Embryonic facial prominence (tissue), 1 donor: ENCODE results near the gene KIRREL3.

ENCODE experiments used
- DNase-seq: peaks from one replicate; pipeline ENCODE4 v3.0.0-alpha.2; 2016; ENCODE audit errors: extremely low spot score

KIRREL3 gene

DNA sequence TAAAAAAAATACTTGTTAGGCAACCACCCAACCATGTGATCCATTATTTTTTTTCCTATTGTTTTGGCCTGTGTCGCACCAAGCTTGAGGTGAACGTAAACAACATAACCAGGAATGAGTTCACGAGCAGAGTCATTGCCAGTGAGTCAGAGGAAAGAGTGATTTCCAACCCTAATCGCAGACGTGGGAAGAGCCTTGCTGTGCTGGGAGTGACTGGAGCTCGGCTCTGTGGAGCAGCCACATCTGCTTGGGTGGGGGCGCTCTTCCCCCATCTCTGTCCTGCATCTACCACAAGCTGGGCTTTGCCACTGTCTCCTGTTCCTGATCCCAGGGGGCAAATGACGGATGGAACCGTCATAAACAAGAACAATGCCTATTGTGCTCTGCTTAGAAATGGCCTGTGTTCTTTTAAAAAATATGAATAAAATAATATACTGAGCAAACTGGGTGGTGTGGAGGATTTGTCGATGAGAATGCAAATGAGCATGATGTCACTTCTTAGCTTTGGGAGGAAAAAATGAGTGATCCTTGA, 210.0 kb downstream of the KIRREL3 start:
- no peak for DNase-seq

GRCh38 chr11:126782810-126783209, 217.8 kb downstream of the KIRREL3 start:
- DNase-seq = no peak

DNA sequence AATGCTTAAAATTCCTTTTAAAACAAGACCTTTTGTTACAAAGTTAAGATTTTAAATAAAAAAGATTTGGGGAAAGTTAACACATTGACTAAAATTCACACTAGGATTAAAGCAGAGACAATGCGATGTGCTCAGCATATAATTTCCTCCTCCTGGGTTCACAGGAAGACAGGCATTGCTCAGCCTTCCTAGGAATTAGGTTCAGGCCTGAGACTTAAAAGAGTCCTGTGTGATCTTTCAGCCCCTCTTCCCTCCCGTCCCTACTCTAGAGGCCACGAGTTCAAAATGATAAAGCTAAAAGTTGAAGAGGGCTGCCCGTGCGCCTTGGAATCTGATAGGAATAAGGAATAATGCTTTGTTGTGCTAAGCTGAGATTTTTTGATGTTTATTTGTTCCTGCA, 218.6 kb downstream of the KIRREL3 start:
- no peak for DNase-seq

GRCh38 chr11:126776119-126776518, 224.5 kb downstream of the KIRREL3 start:
- DNase-seq = no peak

GRCh38 chr11:126772267-126772666, 228.3 kb downstream of the KIRREL3 start:
- DNase-seq = no peak

GRCh38 chr11:126768702-126769101, 231.9 kb downstream of the KIRREL3 start:
- no peak for DNase-seq

- no peak for DNase-seq
Observed at GRCh38 chr11:126766440-126766839, 234.1 kb downstream of the KIRREL3 start.

DNA sequence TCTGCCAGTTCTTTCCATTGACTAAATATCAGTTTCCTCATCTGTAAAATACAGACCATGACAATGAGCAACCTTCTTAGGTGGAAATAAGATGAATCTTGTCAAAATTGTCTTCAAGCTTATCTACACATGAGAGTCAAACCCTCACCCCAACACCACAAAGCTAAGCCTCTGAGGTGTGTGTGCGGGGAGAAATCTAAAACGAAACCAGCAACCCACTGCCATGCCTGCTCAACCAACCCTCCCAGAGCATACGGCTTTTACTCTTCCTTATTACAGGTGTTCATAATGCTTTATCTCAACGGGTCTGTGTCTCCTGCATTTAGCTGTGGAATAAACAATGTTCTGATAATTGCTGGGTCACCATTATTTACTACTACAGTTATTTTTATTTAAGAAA, 235.4 kb downstream of the KIRREL3 start:
- DNase-seq = no peak

GRCh38 chr11:126764231-126764630, 236.3 kb downstream of the KIRREL3 start:
- no peak for DNase-seq

GRCh38 chr11:126756855-126757254, 243.7 kb downstream of the KIRREL3 start:
- DNase-seq = no peak

- no peak for DNase-seq
Observed at GRCh38 chr11:126756421-126756820, 244.1 kb downstream of the KIRREL3 start.

DNA sequence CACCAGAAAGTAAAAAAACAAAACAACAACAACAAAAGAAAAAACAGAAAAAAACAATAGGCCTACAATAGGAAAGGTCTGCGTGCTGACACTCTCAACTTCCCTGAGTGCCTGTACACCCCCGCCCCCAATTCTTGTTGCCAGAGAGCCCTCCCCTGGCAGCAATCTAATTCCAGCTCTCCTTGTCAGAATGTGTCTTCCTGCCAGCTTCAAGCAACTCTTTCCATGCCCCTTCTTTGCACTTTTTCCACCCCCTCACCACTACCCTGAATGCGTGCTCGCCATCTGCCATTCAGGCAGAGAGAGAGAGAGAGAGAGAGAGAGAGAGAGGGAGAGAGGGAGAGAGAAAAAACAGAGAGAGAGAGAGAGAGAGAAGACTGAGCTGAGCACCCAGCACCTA, 245.0 kb downstream of the KIRREL3 start:
- DNase-seq = no peak

- no peak for DNase-seq
Observed at GRCh38 chr11:126754591-126755426, 245.8 kb downstream of the KIRREL3 start.

DNA sequence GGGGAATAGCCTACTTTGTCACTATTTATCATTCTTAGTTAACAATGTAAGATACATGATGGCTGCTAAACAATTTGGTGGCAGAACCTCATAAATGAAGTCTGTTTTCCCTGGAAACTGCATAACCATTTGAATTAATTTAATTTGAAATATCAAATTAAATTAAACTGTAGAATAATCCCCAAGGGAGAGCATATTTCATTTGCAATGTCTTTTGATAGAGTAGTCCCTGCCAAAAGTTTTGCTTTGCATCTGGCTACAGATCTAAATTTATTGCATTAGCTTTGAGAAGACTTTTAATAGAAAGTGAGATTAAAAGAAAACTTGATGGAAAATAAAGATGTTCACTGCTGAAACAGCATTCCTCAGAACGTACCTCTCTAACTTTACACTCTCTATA, 246.6 kb downstream of the KIRREL3 start:
- no peak for DNase-seq

GRCh38 chr11:126751242-126751641, 249.3 kb downstream of the KIRREL3 start:
- DNase-seq = no peak

DNA sequence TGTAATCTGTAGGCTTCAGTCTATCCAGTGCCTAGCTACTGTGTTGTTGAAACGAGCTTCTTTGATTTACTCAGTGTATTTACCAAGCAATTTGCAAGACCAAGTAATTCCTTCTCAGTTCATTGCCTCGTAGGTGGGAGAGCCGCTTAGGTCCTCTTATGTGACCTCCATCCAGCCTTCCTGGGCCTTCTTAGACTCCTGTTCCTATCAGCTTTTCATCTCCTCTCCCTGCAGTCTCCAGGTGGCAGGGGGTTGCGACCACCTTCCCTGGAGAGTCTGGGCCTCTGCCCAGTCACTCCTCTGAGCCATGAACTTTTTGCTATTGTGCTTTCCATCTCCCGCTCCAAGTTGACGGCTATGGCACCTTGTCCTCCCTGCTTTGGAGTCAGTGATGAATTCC, 251.8 kb downstream of the KIRREL3 start:
- no peak for DNase-seq

- no peak for DNase-seq
Observed at GRCh38 chr11:126748100-126748791, 252.3 kb downstream of the KIRREL3 start.

DNA sequence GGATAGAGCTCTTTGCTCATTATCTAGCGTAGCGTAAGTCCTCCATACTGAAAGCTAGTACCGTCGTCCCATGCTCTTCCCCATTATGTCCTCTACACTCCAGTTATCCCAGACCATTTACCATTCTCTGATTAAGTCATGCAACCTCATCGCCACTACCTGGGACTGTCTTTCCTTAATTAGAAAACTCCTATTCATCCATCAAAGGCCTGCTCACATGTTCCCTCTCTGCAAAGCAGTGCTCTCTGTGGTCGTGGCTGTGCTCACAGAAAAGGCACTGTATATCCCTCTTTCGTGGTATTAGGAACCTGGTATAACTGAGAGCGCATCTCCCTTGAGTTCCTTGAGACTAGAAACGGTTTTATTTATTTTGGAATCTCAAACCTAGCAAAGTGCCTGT, 253.3 kb downstream of the KIRREL3 start:
- no peak for DNase-seq

GRCh38 chr11:126746443-126746842, 254.1 kb downstream of the KIRREL3 start:
- DNase-seq = no peak

- no peak for DNase-seq
Observed at GRCh38 chr11:126744699-126745098, 255.9 kb downstream of the KIRREL3 start.

GRCh38 chr11:126743628-126744027, 256.9 kb downstream of the KIRREL3 start:
- DNase-seq = no peak

GRCh38 chr11:126742582-126742981, 258.0 kb downstream of the KIRREL3 start:
- no peak for DNase-seq

DNA sequence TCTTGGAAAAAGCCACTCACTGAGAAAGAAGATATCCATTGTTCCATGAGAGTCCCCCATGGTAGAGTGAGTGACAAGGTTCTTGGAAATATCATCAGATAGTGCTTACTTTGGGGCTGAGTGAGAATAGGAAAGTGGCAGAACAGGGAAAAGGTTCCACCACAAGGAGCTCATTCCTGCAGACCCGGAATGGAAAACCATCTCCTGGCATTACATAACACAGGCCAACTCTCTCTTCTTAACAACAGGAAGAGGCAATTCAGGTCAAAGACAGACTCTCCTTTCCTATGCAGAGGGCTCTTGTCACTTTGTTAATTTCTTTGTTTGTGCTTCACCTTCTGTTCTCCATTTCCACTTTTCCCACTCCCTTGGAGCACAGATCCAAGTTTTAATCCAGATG, 259.7 kb downstream of the KIRREL3 start:
- no peak for DNase-seq
